HepG2 (cell line): ENCODE measurements around the gene DLEC1. TPM values are rescaled to one million over a fixed set of nuclear protein-coding genes. Genes with fewer than 3 reads are reported as not detected.
A peak's percentile ranks its signal among the peaks of the same experiment; 100 is the strongest.

ENCODE experiments used
- CHD4 ChIP-seq: fragments of 200-600 bp; sonication (generic); IDR thresholded peaks from 2 replicates; pipeline ENCODE4 v1.7.0; 2017; ENCODE audit warnings: mild to moderate bottlenecking, low read length, borderline replicate concordance
- DBP ChIP-seq: sonication (generic); formaldehyde crosslinking; IDR thresholded peaks from 2 replicates; pipeline ENCODE4 v1.4.0; 2020; ENCODE audit warnings: missing genetic modification reagents; ENCODE audit errors: not compliant biosample characterization
- GLMP ChIP-seq: sonication (generic); formaldehyde crosslinking; IDR thresholded peaks from 2 replicates; pipeline ENCODE4 v1.9.0; 2021; ENCODE audit warnings: missing genetic modification reagents, mild to moderate bottlenecking, borderline replicate concordance
- GMEB1 ChIP-seq: sonication (generic); formaldehyde crosslinking; IDR thresholded peaks from 2 replicates; pipeline ENCODE4 v1.5.1; 2020; ENCODE audit warnings: missing genetic modification reagents, mild to moderate bottlenecking, borderline replicate concordance
- HOMEZ ChIP-seq: IDR thresholded peaks from 2 replicates; pipeline ENCODE4 v1.6.1; 2016; ENCODE audit warnings: low read depth
- KLF16 ChIP-seq, 2 experiments: sonication (generic) in 1 of 2; formaldehyde crosslinking in 1 of 2; IDR thresholded peaks; 2 replicates each; pipeline versions ENCODE4 v1.6.1 to v1.8.0; 2016 to 2023; ENCODE audit warnings: missing genetic modification reagents in 2 of 2, missing compliant biosample characterization in 1 of 2
- PAXIP1 ChIP-seq: sonication (generic); formaldehyde crosslinking; conservative IDR thresholded peaks from 2 replicates; pipeline ENCODE4 v1.4.0; 2020; ENCODE audit warnings: mild to moderate bottlenecking, missing genetic modification reagents, moderate library complexity
- PCBP2 ChIP-seq: fragments of 200-400 bp; formaldehyde crosslinking; optimal IDR thresholded peaks from 2 replicates; pipeline ENCODE3; 2018; ENCODE audit warnings: low read length, low read depth; ENCODE audit not compliant: poor library complexity, severe bottlenecking
- REXO4 ChIP-seq: sonication (generic); formaldehyde crosslinking; IDR thresholded peaks from 2 replicates; pipeline ENCODE4 v1.8.0; 2022; ENCODE audit warnings: missing genetic modification reagents, mild to moderate bottlenecking, borderline replicate concordance
- SALL1 ChIP-seq: sonication (generic); formaldehyde crosslinking; IDR thresholded peaks from 2 replicates; pipeline ENCODE4 v1.8.0; 2022; ENCODE audit warnings: mild to moderate bottlenecking, missing genetic modification reagents
- SATB2 ChIP-seq: sonication (generic); formaldehyde crosslinking; IDR thresholded peaks from 2 replicates; pipeline ENCODE4 v1.5.0; 2020; ENCODE audit warnings: missing genetic modification reagents
- SIN3B ChIP-seq: fragments of 150-350 bp; IDR thresholded peaks from 2 replicates; pipeline ENCODE4 v1.6.1; 2014; ENCODE audit warnings: low read length
- SMC3 ChIP-seq: IDR thresholded peaks from 2 replicates; pipeline ENCODE4 v1.6.1; 2011; ENCODE audit warnings: low read length, improper control_type of control experiment
- TOPORS ChIP-seq: sonication (generic); formaldehyde crosslinking; IDR thresholded peaks from 2 replicates; pipeline ENCODE4 v1.8.0; 2023; ENCODE audit warnings: mild to moderate bottlenecking, missing genetic modification reagents
- ZBTB38 ChIP-seq: sonication (generic); formaldehyde crosslinking; IDR thresholded peaks from 2 replicates; pipeline ENCODE4 v1.5.1; 2020; ENCODE audit warnings: mild to moderate bottlenecking, missing genetic modification reagents
- ZNF510 ChIP-seq: sonication (generic); formaldehyde crosslinking; IDR thresholded peaks from 2 replicates; pipeline ENCODE4 v1.4.0; 2020; ENCODE audit warnings: low read depth, mild to moderate bottlenecking, missing genetic modification reagents
- ZNF597 ChIP-seq: sonication (generic); formaldehyde crosslinking; IDR thresholded peaks from 2 replicates; pipeline ENCODE4 v1.5.0; 2020; ENCODE audit warnings: missing genetic modification reagents
- ZNF746 ChIP-seq: sonication (generic); formaldehyde crosslinking; IDR thresholded peaks from 2 replicates; pipeline ENCODE4 v1.8.0; 2022; ENCODE audit warnings: mild to moderate bottlenecking, missing genetic modification reagents
- ZZZ3 ChIP-seq: sonication (generic); formaldehyde crosslinking; IDR thresholded peaks from 2 replicates; pipeline ENCODE4 v1.4.0; 2020; ENCODE audit warnings: missing genetic modification reagents, mild to moderate bottlenecking, borderline replicate concordance
- polyA plus RNA-seq, 8 experiments: library from polyadenylated mRNA; depleted of rRNA in 3 of 8; stranded (reverse) in 7 of 8; unstranded in 1 of 8; fragments of >200 nt; fragmentation: Illumina TruSeq in 4 of 8; extraction: Trizol in 4 of 8; gene quantifications; 2 replicates each; pipeline versions ENCODE4 v1.2.1 to v1.2.3, GENCODE V29; 2011 to 2016; ENCODE audit warnings: low read depth in 4 of 8, missing spikeins in 1 of 8, mixed read lengths in 1 of 8; ENCODE audit not compliant: insufficient read depth in 1 of 8
- total RNA-seq, 5 experiments: library from RNA; depleted of rRNA; stranded (reverse); fragments of >200 nt; fragmentation: Illumina TruSeq; extraction: Trizol; gene quantifications; 2 replicates each; pipeline ENCODE4 v1.2.3, GENCODE V29; 2016; ENCODE audit warnings: low read depth in 1 of 5

The DLEC1 gene
- total and polyA plus RNA-seq, 2 of the 13 experiments (the other 11 are each of a cell fraction or from before 2014, with no cell fraction given) = 0.09 TPM; not detected in 1

GRCh38 chr3:38118421-38119247 lies 79.6 kb downstream of the DLEC1 start (continued):
- no peak for TF ChIP-seq HOMEZ
- TF ChIP-seq GLMP (CRISPR knock-in tag) = no peak
- no peak for TF ChIP-seq SMC3
- no peak for TF ChIP-seq REXO4 (CRISPR knock-in tag)
- TF ChIP-seq DBP (CRISPR knock-in tag) = no peak
- TF ChIP-seq CHD4 = no peak
- no peak for TF ChIP-seq ZZZ3 (CRISPR knock-in tag)
- TF ChIP-seq PAXIP1 = 0 out of 2 replicates have a peak, but pooled peaks have one; percentile 8
- no peak for TF ChIP-seq GMEB1 (CRISPR knock-in tag)
- no peak for TF ChIP-seq ZNF510 (CRISPR knock-in tag)
- no peak for TF ChIP-seq ZNF597 (CRISPR knock-in tag)
- TF ChIP-seq PCBP2 = no peak
- TF ChIP-seq SIN3B = no peak
- TF ChIP-seq SATB2 = no peak
- no peak for TF ChIP-seq KLF16 (CRISPR knock-in tag; IDR thresholded peaks at IDR 0.05)
- 0 out of 2 replicates have a peak, but pooled peaks have one; percentile 2 for TF ChIP-seq SALL1
- no peak for TF ChIP-seq ZBTB38 (CRISPR knock-in tag)
- 0 out of 2 replicates have a peak, but pooled peaks have one; percentile 18 for TF ChIP-seq TOPORS (CRISPR knock-in tag)
- no peak for TF ChIP-seq ZNF746
